Transverse colon (tissue), 4 donors: ENCODE measurements around the gene AMACR. TPM values are rescaled to one million over a fixed set of nuclear protein-coding genes. Genes with fewer than 3 reads are reported as not detected.

Experiments
- DNase-seq: peaks from one replicate; pipeline ENCODE4 v3.0.0-alpha.2; 2019
- H3K27ac ChIP-seq, 4 donors: fragments of 200-600 bp; sonication (generic); 2 replicates each; pipeline ENCODE4 v1.5.1; 2016 to 2018; ENCODE audit warnings: inconsistent platforms in 4 of 4
- H3K27me3 ChIP-seq: fragments of 200-600 bp; sonication (generic); 2 replicates; pipeline ENCODE4 v1.5.1; 2017; ENCODE audit warnings: inconsistent platforms
- H3K36me3 ChIP-seq, 4 donors: fragments of 200-600 bp; sonication (generic); 2 replicates each; pipeline ENCODE4 v1.5.1; 2017 to 2019; ENCODE audit warnings: inconsistent platforms in 4 of 4
- H3K4me1 ChIP-seq, 4 donors: fragments of 200-600 bp; sonication (generic); 2 replicates each; pipeline ENCODE4 v1.5.1; 2017 to 2020; ENCODE audit warnings: inconsistent platforms in 4 of 4
- H3K4me3 ChIP-seq, 4 donors: fragments of 200-600 bp; sonication (generic); 1 replicate in 1 of 4; 2 replicates in 3 of 4; pipeline versions ENCODE4 v1.5.1 to v1.6.1; 2017 to 2019; ENCODE audit warnings: inconsistent platforms in 4 of 4
- H3K9me3 ChIP-seq, 2 donors: fragments of 200-600 bp; sonication (generic); 2 replicates each; pipeline ENCODE4 v1.5.1; 2017 to 2019; ENCODE audit warnings: inconsistent platforms in 2 of 2
- EP300 ChIP-seq: sonication (generic); formaldehyde crosslinking; IDR thresholded peaks from one replicate; pipeline ENCODE4 v1.6.1; 2017; ENCODE audit warnings: antibody characterized with exemption, low read depth
- POLR2A ChIP-seq: fragments of 450-650 bp; IDR thresholded peaks from one replicate; pipeline ENCODE4 v1.6.1; 2016; ENCODE audit warnings: antibody characterized with exemption, mild to moderate bottlenecking, moderate library complexity
- POLR2AphosphoS5 ChIP-seq, 3 donors: sonication (generic); formaldehyde crosslinking; IDR thresholded peaks; one replicate each; pipeline ENCODE4 v1.6.1; 2016; ENCODE audit warnings: antibody characterized with exemption in 3 of 3
- WGBS, 2 donors: methylation state at CpG; one replicate each; pipeline ENCODE4 v1.1.5; 2018; ENCODE audit warnings: low coverage in 1 of 2; 5-methylcytosine and 5-hydroxymethylcytosine counted together
- in situ Hi-C, 4 donors: fragments of 200-750 bp; cut with MboI; loops; one replicate each; pipeline versions ENCODE4 v1.15.0 to v1.15.1; 2017; ENCODE audit warnings: low sequenced_read_pairs in 3 of 4, low pct_ligation_motif_present in 1 of 4, low pct_unique_long_range_greater_than_20kb in 1 of 4
- intact Hi-C: fragments of 100-400 bp; cut with DNase I; formaldehyde crosslinking; loops from one replicate; pipeline ENCODE4 v1.15.1; 2023; ENCODE audit warnings: low total_unique reads
- total RNA-seq, 4 donors: library from RNA; depleted of rRNA; stranded (reverse); fragments of >200 nt; gene quantifications; one replicate each; pipeline ENCODE4 v1.1.0, GENCODE V29; 2016
- TF ChIP-seq, protein P1 (sequence below), 5 experiments: fragments of 200-600 bp in 3 of 5; fragments of 450-650 bp in 2 of 5; sonication (generic) in 3 of 5; IDR thresholded peaks; 1 replicate in 2 of 5; 2 replicates in 3 of 5; pipeline ENCODE4 v1.5.1; 2016 to 2017; ENCODE audit warnings: antibody characterized with exemption in 5 of 5, inconsistent platforms in 3 of 5, mild to moderate bottlenecking in 2 of 5, moderate library complexity in 1 of 5

AMACR gene
- total RNA-seq, 4 donors from 2014 or later, result 39.1 to 88.1 (median 70.6) TPM

DNA sequence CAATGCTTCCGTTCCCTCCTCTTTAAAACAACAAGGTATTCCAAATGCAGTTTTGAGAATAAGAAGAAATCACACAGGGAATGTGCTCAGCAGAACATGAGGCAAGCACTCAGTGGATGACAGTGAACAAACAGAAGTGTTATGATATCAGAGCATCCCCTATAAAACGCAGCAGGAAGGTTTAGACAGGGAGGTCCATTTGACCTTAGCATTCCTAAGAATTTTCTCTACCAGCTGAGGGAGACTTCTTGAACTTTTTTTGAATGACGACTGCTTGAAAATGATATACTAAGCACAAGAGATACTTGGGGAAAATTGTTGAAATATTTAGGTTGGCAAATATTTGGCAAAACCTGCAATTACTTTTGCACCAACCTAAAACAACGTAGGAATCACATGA is 3.9 kb downstream of the AMACR start:
- Histone ChIP-seq H3K4me1 (peaks cover 0 to 30% (median 15%) of the 10 kb centered on the region in 4 donors), H3K9me3 (no peaks in the 10 kb centered on the region), H3K27me3 (no peaks in the 10 kb centered on the region), H3K36me3 (peaks cover 0 to 9% (median 5%) of the 10 kb centered on the region in 4 donors), H3K4me3 (no peak overlapping the region), H3K27ac (no peak overlapping the region)
- WGBS, 2 donors, result 92% methylated on average over 4 of the region's 4 CpGs
- TF ChIP-seq POLR2AphosphoS5 (IDR thresholded peaks at IDR 0.05) (no peak), POLR2A (no peak), EP300 (no peak)
- TF ChIP-seq, protein P1, sequence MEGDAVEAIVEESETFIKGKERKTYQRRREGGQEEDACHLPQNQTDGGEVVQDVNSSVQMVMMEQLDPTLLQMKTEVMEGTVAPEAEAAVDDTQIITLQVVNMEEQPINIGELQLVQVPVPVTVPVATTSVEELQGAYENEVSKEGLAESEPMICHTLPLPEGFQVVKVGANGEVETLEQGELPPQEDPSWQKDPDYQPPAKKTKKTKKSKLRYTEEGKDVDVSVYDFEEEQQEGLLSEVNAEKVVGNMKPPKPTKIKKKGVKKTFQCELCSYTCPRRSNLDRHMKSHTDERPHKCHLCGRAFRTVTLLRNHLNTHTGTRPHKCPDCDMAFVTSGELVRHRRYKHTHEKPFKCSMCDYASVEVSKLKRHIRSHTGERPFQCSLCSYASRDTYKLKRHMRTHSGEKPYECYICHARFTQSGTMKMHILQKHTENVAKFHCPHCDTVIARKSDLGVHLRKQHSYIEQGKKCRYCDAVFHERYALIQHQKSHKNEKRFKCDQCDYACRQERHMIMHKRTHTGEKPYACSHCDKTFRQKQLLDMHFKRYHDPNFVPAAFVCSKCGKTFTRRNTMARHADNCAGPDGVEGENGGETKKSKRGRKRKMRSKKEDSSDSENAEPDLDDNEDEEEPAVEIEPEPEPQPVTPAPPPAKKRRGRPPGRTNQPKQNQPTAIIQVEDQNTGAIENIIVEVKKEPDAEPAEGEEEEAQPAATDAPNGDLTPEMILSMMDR (IDR thresholded peaks at IDR 0.05), result no peak
- no peak for DNase-seq
- in situ Hi-C loops (loop anchor here in 3 of 4 donors (25.0 kb wide), 2 partner anchors 458 to 908 kb away; partner anchors contain the start of genes BRIX1 (in 2 of the 3) and RAD1 (in 2 of the 3)), intact Hi-C loops (no loop called here)

DNA sequence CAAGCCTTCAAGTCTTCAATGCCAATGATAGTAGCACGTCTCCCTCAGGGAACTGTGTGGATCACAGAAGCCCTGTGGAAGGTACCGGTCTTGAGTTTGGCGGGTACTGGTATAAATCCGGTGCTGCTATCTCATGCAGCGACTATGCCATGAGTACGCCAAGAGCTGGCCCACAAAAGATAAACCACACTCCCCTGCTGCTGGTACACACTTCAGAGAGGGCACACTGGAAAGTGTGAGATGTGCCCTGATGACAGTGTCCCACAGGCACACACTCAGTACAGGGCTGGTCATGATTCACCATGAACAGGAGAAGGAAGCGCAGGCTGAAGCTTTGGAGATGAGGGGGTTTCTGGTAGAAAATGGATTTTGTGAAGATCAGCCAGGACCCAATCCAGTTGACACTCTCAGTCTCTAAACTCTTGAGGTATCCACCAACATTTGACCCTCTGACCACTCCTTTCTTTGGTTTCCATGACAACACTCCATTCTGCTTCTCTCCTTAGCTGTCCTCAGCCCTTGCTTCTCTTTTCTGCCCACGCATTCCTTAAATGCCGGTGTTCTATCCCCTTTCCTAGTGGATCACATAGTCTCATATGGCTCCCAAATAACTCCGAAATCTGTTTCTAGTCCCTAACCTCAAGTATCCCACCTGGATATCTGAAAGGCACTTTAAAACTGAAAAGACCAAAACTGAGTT is 5.1 kb downstream of the AMACR start:
- peaks cover 0 to 25% (median 9%) of the 10 kb centered on the region in 4 donors for H3K4me1 ChIP-seq
- TF ChIP-seq, protein P1 (IDR thresholded peaks at IDR 0.05), result no peak
- TF ChIP-seq EP300 (no peak), POLR2A (no peak), POLR2AphosphoS5 (IDR thresholded peaks at IDR 0.05) (no peak)
- H3K27me3 ChIP-seq, result no peaks in the 10 kb centered on the region
- in situ Hi-C loops (loop anchor here in 3 of 4 donors (25.0 kb wide), 2 partner anchors 460 to 910 kb away; partner anchors contain the start of genes BRIX1 (in 2 of the 3) and RAD1 (in 2 of the 3)), intact Hi-C loops (no loop called here)
- WGBS, 2 donors, result 97 to 100% methylated on average over 2 to 10 of the region's 10 CpGs
- H3K36me3 ChIP-seq, result peaks cover 0 to 9% (median 5%) of the 10 kb centered on the region in 4 donors
- no peak overlapping the region for H3K27ac ChIP-seq
- H3K9me3 ChIP-seq, result no peaks in the 10 kb centered on the region
- no peak overlapping the region for H3K4me3 ChIP-seq
- no peak for DNase-seq

DNA sequence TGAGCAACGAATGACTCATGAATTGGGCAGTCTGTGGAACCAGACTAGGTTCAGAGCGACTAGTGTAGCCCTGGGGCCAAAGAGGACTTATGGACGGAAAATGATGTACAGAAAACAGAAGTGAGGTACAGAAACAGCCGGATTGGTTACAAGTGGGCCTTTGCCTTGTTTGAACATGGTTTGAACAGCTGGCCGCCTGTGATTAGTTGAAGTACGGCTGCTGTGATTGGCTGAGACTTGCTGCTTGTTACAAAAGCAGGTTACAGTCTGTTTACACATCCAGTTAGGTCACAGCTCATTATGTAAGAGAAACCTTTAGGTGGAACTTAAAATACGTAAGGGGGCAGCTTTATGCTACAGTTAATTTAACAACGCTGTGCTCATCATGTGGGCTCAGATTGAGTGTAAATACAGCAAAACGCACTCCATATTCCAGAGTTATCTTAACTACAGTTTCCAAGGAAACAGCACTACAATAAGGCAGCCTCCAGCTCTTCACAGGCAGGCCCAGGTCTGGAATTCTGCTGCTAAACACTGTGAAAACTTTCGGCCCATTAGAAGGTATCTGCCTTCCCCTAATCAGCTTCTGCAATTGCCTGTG is 6.5 kb downstream of the AMACR start:
- H3K9me3 ChIP-seq, result no peaks in the 10 kb centered on the region
- H3K4me1 ChIP-seq, result peaks cover 0 to 21% (median 5%) of the 10 kb centered on the region in 4 donors
- peaks cover 0 to 14% (median 5%) of the 10 kb centered on the region in 4 donors for H3K36me3 ChIP-seq
- peak overlapping the region; percentile 13 to 56 (median 47) for H3K27ac ChIP-seq
- H3K27me3 ChIP-seq, result no peaks in the 10 kb centered on the region
- intact Hi-C loops (no loop called here), in situ Hi-C loops (loop anchor here in 3 of 4 donors (25.0 kb wide), 2 partner anchors 461 to 911 kb away; partner anchors contain the start of genes BRIX1 (in 2 of the 3) and RAD1 (in 2 of the 3))
- WGBS, 2 donors, result 52 to 60% methylated on average over 7 to 10 of the region's 10 CpGs
- TF ChIP-seq POLR2AphosphoS5 (IDR thresholded peaks at IDR 0.05), result no peak
- TF ChIP-seq, protein P1 (IDR thresholded peaks at IDR 0.05), result no peak
- no peak for TF ChIP-seq EP300
- no peak for TF ChIP-seq POLR2A
- DNase-seq, result peak; percentile 39
- no peak overlapping the region for H3K4me3 ChIP-seq

DNA sequence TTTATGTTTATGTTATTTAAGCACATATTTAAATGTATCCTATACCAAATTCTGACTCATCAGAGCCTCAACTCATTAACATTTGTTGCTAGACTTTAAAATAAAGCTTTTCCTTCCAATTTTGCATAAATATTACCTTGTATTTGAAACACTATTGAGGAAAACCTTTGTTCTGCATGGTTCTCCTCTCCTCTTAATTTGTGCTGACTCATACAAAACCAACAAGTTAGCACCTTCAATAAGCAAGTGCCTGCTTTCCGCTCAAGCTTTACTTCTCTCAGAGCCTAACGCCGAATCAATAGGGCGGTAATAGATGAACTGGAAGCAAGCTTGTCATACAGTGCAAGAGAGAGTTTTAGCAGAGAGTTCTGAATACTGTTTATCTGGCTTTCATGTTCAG is 7.9 kb downstream of the AMACR start:
- no peaks in the 10 kb centered on the region for H3K9me3 ChIP-seq
- no peak overlapping the region for H3K4me3 ChIP-seq
- no peaks in the 10 kb centered on the region for H3K27me3 ChIP-seq
- intact Hi-C loops, result no loop called here
- TF ChIP-seq POLR2A (no peak), EP300 (no peak), POLR2AphosphoS5 (IDR thresholded peaks at IDR 0.05) (no peak)
- TF ChIP-seq, protein P1 (IDR thresholded peaks at IDR 0.05), result no peak
- H3K27ac ChIP-seq, result no peak overlapping the region
- H3K4me1 ChIP-seq, result peaks cover 0 to 13% (median 1%) of the 10 kb centered on the region in 4 donors
- WGBS, 2 donors, result 93 to 100% methylated on average over 4 of the region's 4 CpGs
- in situ Hi-C loops, result loop anchor here (10.0 to 25.0 kb wide), 4 partner anchors 455 to 912 kb away; partner anchors contain the start of genes BRIX1 (in 2 of the 4) and RAD1 (in 2 of the 4)
- DNase-seq, result no peak
- peaks cover 0 to 17% (median 5%) of the 10 kb centered on the region in 4 donors for H3K36me3 ChIP-seq
